C4-2B (cell line): ENCODE results near the gene MRI1.

Experiments
- CTCF ChIP-seq: fragments of 450-650 bp; conservative IDR thresholded peaks from 2 replicates; pipeline ENCODE4 v1.5.1; 2017; ENCODE audit warnings: mild to moderate bottlenecking
- ZFX ChIP-seq: fragments of 450-650 bp; IDR thresholded peaks from 2 replicates; pipeline ENCODE4 v1.6.1; 2017

GRCh38 chr19:13814550-13814949, 50.2 kb downstream of the MRI1 start:
- TF ChIP-seq CTCF (no peak), ZFX (no peak)
